Activated T-cell treated with anti-CD3 and anti-CD28 coated beads, Interleukin-2, amount 50 U/mL, for 24 hours (primary cell): ENCODE results near the gene PARD3.
"Not testable (repeated sequence)": the region's sequence is repeated elsewhere in the genome, so short reads cannot be mapped to it uniquely, and the experiment has no call there.

Source experiments
- DNase-seq: peaks from one replicate; pipeline ENCODE4 v3.0.0-alpha.2; 2020
- H3K27ac Mint-ChIP-seq: 2 replicates; pipeline ENCODE4 v1.8.0; 2020; ENCODE audit warnings: mild to moderate bottlenecking, mixed read lengths
- H3K27me3 Mint-ChIP-seq: 2 replicates; pipeline ENCODE4 v1.8.0; 2020; ENCODE audit warnings: mixed read lengths
- H3K36me3 Mint-ChIP-seq: 2 replicates; pipeline ENCODE4 v1.8.0; 2020; ENCODE audit warnings: low read depth, mixed read lengths
- H3K4me1 Mint-ChIP-seq: 2 replicates; pipeline ENCODE4 v1.8.0; 2020; ENCODE audit warnings: low read depth, mixed read lengths
- H3K4me3 Mint-ChIP-seq: 2 replicates; pipeline ENCODE4 v1.8.0; 2020; ENCODE audit warnings: mild to moderate bottlenecking, moderate library complexity, mixed read lengths
- H3K9me3 Mint-ChIP-seq: 2 replicates; pipeline ENCODE4 v1.8.0; 2020; ENCODE audit warnings: mixed read lengths

The PARD3 gene

DNA sequence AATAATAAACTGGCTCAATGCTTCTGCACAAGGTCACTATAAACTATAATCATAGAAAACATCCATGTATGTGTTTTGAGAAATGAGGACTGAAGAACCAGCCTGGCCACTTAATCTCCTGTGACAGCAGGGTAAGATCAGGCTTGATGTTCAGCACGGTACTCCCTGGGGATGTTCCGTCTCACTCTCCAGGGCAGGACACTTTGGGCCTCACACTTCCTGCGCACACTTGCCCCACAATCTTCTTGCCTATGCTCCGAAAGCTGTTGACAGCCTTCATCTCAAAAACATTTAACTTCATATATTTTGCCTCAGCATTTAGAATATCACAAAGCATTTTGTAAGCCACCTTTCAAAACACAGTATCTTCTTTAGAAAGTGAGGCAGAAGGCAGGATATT, 92.7 kb downstream of the PARD3 start:
- no peaks in the 10 kb centered on the region for H3K36me3 Mint-ChIP-seq
- no peaks in the 10 kb centered on the region for H3K27me3 Mint-ChIP-seq

GRCh38 chr10:34721208-34721840, 93.8 kb downstream of the PARD3 start:
- Mint-ChIP-seq H3K4me1 (no peaks in the 10 kb centered on the region), H3K27ac (no peak overlapping the region), H3K9me3 (no peaks in the 10 kb centered on the region), H3K36me3 (no peaks in the 10 kb centered on the region), H3K27me3 (no peaks in the 10 kb centered on the region), H3K4me3 (no peak overlapping the region)
- DNase-seq: no peak

More for the DNA sequence above, 92.7 kb downstream of the PARD3 start:
- Mint-ChIP-seq H3K9me3 (no peaks in the 10 kb centered on the region), H3K4me3 (no peak overlapping the region), H3K27ac (no peak overlapping the region), H3K4me1 (no peaks in the 10 kb centered on the region)
- DNase-seq: no peak

- H3K4me3 Mint-ChIP-seq: no peak overlapping the region
- H3K36me3 Mint-ChIP-seq: no peaks in the 10 kb centered on the region
- peaks cover 4% of the 10 kb centered on the region for H3K27me3 Mint-ChIP-seq
- DNase-seq: no peak
- H3K27ac Mint-ChIP-seq: no peak overlapping the region
- no peaks in the 10 kb centered on the region for H3K9me3 Mint-ChIP-seq
- no peaks in the 10 kb centered on the region for H3K4me1 Mint-ChIP-seq
These were observed 95.3 kb downstream of the PARD3 start for GRCh38 chr10:34719746-34720145.

GRCh38 chr10:34719328-34719727, 95.8 kb downstream of the PARD3 start:
- H3K4me3 Mint-ChIP-seq: no peak overlapping the region
- H3K9me3 Mint-ChIP-seq: no peaks in the 10 kb centered on the region
- no peak for DNase-seq
- H3K27ac Mint-ChIP-seq: no peak overlapping the region
- no peaks in the 10 kb centered on the region for H3K4me1 Mint-ChIP-seq
- no peaks in the 10 kb centered on the region for H3K36me3 Mint-ChIP-seq
- peaks cover 4% of the 10 kb centered on the region for H3K27me3 Mint-ChIP-seq

DNA sequence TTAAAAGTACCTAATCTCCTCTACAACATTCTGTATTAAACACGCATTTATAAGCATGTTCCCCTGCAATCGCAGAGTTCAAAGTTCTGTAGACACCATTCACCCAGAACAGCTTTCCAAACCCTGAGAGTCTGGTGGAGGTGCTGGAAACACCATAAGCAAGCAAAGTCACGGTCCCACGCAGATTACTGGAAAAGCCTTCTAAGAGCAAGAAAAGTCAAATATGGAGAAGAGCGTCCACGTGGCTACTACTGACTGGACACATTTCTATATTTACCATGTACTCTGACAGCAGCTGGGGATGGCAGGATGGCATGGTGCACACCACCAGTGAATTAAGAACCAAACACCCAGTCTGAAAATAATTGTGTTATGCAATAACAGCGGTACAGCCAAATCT, 97.7 kb downstream of the PARD3 start:
- H3K4me3 Mint-ChIP-seq: no peak overlapping the region
- H3K27ac Mint-ChIP-seq: no peak overlapping the region
- DNase-seq: no peak
- no peaks in the 10 kb centered on the region for H3K9me3 Mint-ChIP-seq
- peaks cover 6% of the 10 kb centered on the region for H3K27me3 Mint-ChIP-seq
- no peaks in the 10 kb centered on the region for H3K36me3 Mint-ChIP-seq
- no peaks in the 10 kb centered on the region for H3K4me1 Mint-ChIP-seq

- no peaks in the 10 kb centered on the region for H3K4me1 Mint-ChIP-seq
- no peak overlapping the region for H3K27ac Mint-ChIP-seq
- DNase-seq: no peak
- no peak overlapping the region for H3K4me3 Mint-ChIP-seq
- H3K27me3 Mint-ChIP-seq: peaks cover 6% of the 10 kb centered on the region
- no peaks in the 10 kb centered on the region for H3K9me3 Mint-ChIP-seq
- H3K36me3 Mint-ChIP-seq: no peaks in the 10 kb centered on the region
These were observed 98.1 kb downstream of the PARD3 start for GRCh38 chr10:34716958-34717357.

- no peaks in the 10 kb centered on the region for H3K9me3 Mint-ChIP-seq
- peaks cover 6% of the 10 kb centered on the region for H3K27me3 Mint-ChIP-seq
- H3K27ac Mint-ChIP-seq: no peak overlapping the region
- H3K36me3 Mint-ChIP-seq: no peaks in the 10 kb centered on the region
- H3K4me3 Mint-ChIP-seq: no peak overlapping the region
- no peaks in the 10 kb centered on the region for H3K4me1 Mint-ChIP-seq
- no peak for DNase-seq
These were observed 98.9 kb downstream of the PARD3 start for GRCh38 chr10:34716234-34716633.

- no peak overlapping the region for H3K27ac Mint-ChIP-seq
- H3K36me3 Mint-ChIP-seq: no peaks in the 10 kb centered on the region
- no peak overlapping the region for H3K4me3 Mint-ChIP-seq
- H3K4me1 Mint-ChIP-seq: no peaks in the 10 kb centered on the region
- peaks cover 6% of the 10 kb centered on the region for H3K27me3 Mint-ChIP-seq
- H3K9me3 Mint-ChIP-seq: no peaks in the 10 kb centered on the region
- no peak for DNase-seq
These were observed 99.4 kb downstream of the PARD3 start for GRCh38 chr10:34715511-34716187.

- Mint-ChIP-seq H3K4me3 (no peak overlapping the region), H3K27me3 (peaks cover 6% of the 10 kb centered on the region), H3K4me1 (no peaks in the 10 kb centered on the region), H3K36me3 (no peaks in the 10 kb centered on the region), H3K27ac (no peak overlapping the region), H3K9me3 (no peaks in the 10 kb centered on the region)
- no peak for DNase-seq
These were observed 101.2 kb downstream of the PARD3 start for GRCh38 chr10:34713875-34714274.

DNA sequence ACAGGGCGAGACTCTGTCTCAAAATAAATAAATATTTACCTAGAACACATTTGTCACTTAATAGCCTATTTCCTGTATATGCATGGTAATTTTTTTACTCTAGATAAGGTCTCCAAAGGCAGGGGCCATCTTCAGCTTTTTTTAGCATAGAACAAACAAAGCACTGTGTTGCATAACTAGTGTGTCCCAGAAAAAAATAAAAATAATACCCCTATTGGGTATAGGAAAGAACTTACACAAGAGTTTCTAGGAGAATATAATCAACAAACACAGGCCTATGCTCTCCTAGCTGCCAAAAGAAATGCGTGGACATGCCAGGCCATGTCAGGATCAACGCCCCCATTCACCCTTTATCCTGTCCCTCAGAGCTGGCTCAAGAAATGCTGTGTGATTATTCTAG, 103.6 kb downstream of the PARD3 start:
- Mint-ChIP-seq H3K4me3 (no peak overlapping the region), H3K27ac (no peak overlapping the region), H3K9me3 (no peaks in the 10 kb centered on the region), H3K27me3 (peaks cover 6% of the 10 kb centered on the region), H3K4me1 (no peaks in the 10 kb centered on the region), H3K36me3 (no peaks in the 10 kb centered on the region)
- no peak for DNase-seq

- Mint-ChIP-seq H3K36me3 (no peaks in the 10 kb centered on the region), H3K4me3 (no peak overlapping the region), H3K27ac (no peak overlapping the region), H3K27me3 (peaks cover 3% of the 10 kb centered on the region), H3K4me1 (peaks cover 4% of the 10 kb centered on the region), H3K9me3 (no peaks in the 10 kb centered on the region)
- DNase-seq: no peak
These were observed 104.7 kb downstream of the PARD3 start for GRCh38 chr10:34710391-34710751.

- Mint-ChIP-seq H3K4me1 (peaks cover 4% of the 10 kb centered on the region), H3K4me3 (no peak overlapping the region), H3K9me3 (no peaks in the 10 kb centered on the region), H3K27ac (no peak overlapping the region), H3K27me3 (peaks cover 2% of the 10 kb centered on the region), H3K36me3 (no peaks in the 10 kb centered on the region)
- DNase-seq: no peak
These were observed 105.3 kb downstream of the PARD3 start for GRCh38 chr10:34709637-34710390.

- H3K4me3 Mint-ChIP-seq: no peak overlapping the region
- H3K36me3 Mint-ChIP-seq: no peaks in the 10 kb centered on the region
- DNase-seq: no peak
These were observed 107.4 kb downstream of the PARD3 start for GRCh38 chr10:34707656-34708055.

DNA sequence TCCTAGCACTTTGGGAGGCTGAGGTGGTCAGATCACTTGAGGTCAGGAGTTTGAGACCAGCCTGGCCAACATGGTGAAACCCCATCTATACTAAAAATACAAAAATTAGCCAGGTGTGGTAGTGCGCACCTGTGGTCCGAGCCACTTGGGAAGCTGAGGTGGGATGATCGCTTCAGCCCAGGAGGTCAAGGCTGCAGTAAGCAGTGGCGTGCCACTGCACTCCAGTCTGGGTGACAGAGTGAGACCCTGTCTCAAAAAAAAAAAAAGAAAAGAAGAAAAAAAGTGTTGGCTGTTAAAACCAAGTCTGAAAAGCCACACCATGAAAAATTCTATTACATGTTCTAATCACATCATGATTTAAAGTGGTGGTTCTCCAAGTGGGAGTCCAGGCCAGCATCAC, 108.1 kb downstream of the PARD3 start:
- H3K4me1 Mint-ChIP-seq, H3K27ac Mint-ChIP-seq, H3K36me3 Mint-ChIP-seq, H3K27me3 Mint-ChIP-seq, H3K9me3 Mint-ChIP-seq, DNase-seq, H3K4me3 Mint-ChIP-seq: not testable (repeated sequence)

More at GRCh38 chr10:34707656-34708055, 107.4 kb downstream of the PARD3 start:
- Mint-ChIP-seq H3K4me1 (peaks cover 4% of the 10 kb centered on the region), H3K27me3 (peaks cover 2% of the 10 kb centered on the region), H3K27ac (no peak overlapping the region), H3K9me3 (no peaks in the 10 kb centered on the region)

DNA sequence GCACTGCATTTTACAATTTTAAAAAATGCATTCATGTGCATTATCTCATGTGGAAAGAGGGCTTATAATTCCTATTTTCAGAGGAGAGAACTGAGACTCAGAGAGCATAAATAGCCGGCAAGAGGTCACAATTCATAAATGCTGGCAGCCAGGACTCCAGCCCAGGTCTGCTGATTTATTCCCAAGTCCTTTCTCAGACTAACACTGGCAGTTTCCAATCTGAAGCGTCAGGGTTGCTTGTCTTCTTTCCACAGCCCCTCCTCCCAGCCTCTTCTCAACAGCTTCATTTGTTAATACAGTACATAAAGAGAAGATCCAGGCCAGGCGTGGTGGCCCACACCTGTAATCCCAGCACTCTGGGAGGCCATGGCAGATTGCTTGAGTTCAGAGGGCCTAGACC, 108.9 kb downstream of the PARD3 start:
- DNase-seq: no peak
- H3K4me1 Mint-ChIP-seq: peaks cover 4% of the 10 kb centered on the region
- no peak overlapping the region for H3K27ac Mint-ChIP-seq
- no peak overlapping the region for H3K4me3 Mint-ChIP-seq
- no peaks in the 10 kb centered on the region for H3K36me3 Mint-ChIP-seq
- peaks cover 7% of the 10 kb centered on the region for H3K27me3 Mint-ChIP-seq
- H3K9me3 Mint-ChIP-seq: no peaks in the 10 kb centered on the region
